Activated CD8-positive, alpha-beta memory T cell treated with anti-CD3 and anti-CD28 coated beads for 36 hours (primary cell): Measurements from ENCODE around the gene TAF10. TPM values are rescaled to one million over a fixed set of nuclear protein-coding genes. Genes with fewer than 3 reads are reported as not detected.

Source experiments
- CTCF ChIA-PET: fragments of 350-600 bp; sonication (Branson Sonifier 250); formaldehyde crosslinking; loops from one replicate; lab custom pipeline; 2021; ENCODE audit warnings: antibody characterized with exemption; lab: Charles Lee
- POLR2A ChIA-PET: fragments of 350-600 bp; sonication (Branson Sonifier 250); formaldehyde crosslinking; loops from one replicate; lab custom pipeline; 2021; ENCODE audit warnings: antibody characterized with exemption; lab: Charles Lee
- total RNA-seq, 2 experiments: library from RNA; stranded (reverse); gene quantifications; one replicate each; pipeline ENCODE4 v1.2.3, GENCODE V29; 2021

Gene TAF10
- total RNA-seq, 2 experiments from 2014 or later: 163 to 176 TPM

GRCh38 chr11:6646918-6647679, 35.1 kb upstream of the TAF10 start:
- POLR2A ChIA-PET: interaction anchor here (1.5 to 1.9 kb wide), 2 partner anchors 28 to 36 kb away, joined by 6 to 21 read pairs; partner anchors contain the start of genes TAF10 and TPP1
- CTCF ChIA-PET: interaction anchor here (1.0 to 2.1 kb wide), 7 partner anchors 11 to 204 kb away, joined by 3 to 5 read pairs (median 3); no protein-coding TSS in a partner anchor

- POLR2A ChIA-PET: interaction anchor here (1.5 to 1.9 kb wide), 2 partner anchors 28 to 35 kb away, joined by 6 to 21 read pairs; partner anchors contain the start of genes TAF10 and TPP1
- CTCF ChIA-PET: interaction anchor here (1.0 to 1.5 kb wide), 5 partner anchors 12 to 203 kb away, joined by 3 read pairs; no protein-coding TSS in a partner anchor
Measured at GRCh38 chr11:6646576-6646917, 34.5 kb upstream of the TAF10 start.

- ChIA-PET CTCF (interaction anchor here (1.0 to 1.5 kb wide), 4 partner anchors 13 to 203 kb away, joined by 3 read pairs; no protein-coding TSS in a partner anchor), POLR2A (interaction anchor here (1.9 kb wide), 1 partner anchor 27 kb away, joined by 21 read pairs; the partner anchor contains the start of gene TPP1)
Measured at GRCh38 chr11:6646071-6646470, 34.1 kb upstream of the TAF10 start.

GRCh38 chr11:6642957-6643356, 30.9 kb upstream of the TAF10 start:
- POLR2A ChIA-PET: no interaction called here
- CTCF ChIA-PET: no interaction called here

GRCh38 chr11:6640985-6641701, 29.1 kb upstream of the TAF10 start:
- ChIA-PET POLR2A (no interaction called here), CTCF (interaction anchor here (0.8 kb wide), 1 partner anchor 11 kb away, joined by 3 read pairs; no protein-coding TSS in a partner anchor)

- ChIA-PET CTCF (interaction anchor here (0.8 to 1.6 kb wide), 3 partner anchors 12 to 43 kb away, joined by 3 to 5 read pairs (median 4); partner anchors contain the start of gene MRPL17), POLR2A (no interaction called here)
Measured at GRCh38 chr11:6640036-6640984, 28.3 kb upstream of the TAF10 start.

GRCh38 chr11:6638429-6638828, 26.4 kb upstream of the TAF10 start:
- ChIA-PET CTCF (interaction anchor here (0.8 to 1.6 kb wide), 2 partner anchors 44 to 107 kb away, joined by 3 to 5 read pairs; partner anchors contain the start of gene MRPL17), POLR2A (no interaction called here)

- ChIA-PET CTCF (no interaction called here), POLR2A (no interaction called here)
Measured at GRCh38 chr11:6637871-6638270, 25.9 kb upstream of the TAF10 start.

GRCh38 chr11:6636480-6636879, 24.5 kb upstream of the TAF10 start:
- ChIA-PET POLR2A (no interaction called here), CTCF (interaction anchor here (1.3 kb wide), 1 partner anchor 11 kb away, joined by 3 read pairs; no protein-coding TSS in a partner anchor)

- CTCF ChIA-PET: interaction anchor here (0.7 to 1.3 kb wide), 3 partner anchors 11 to 48 kb away, joined by 3 read pairs; partner anchors contain the start of gene MRPL17
Measured at GRCh38 chr11:6635082-6635932, 23.3 kb upstream of the TAF10 start.

GRCh38 chr11:6634534-6634933, 22.5 kb upstream of the TAF10 start:
- CTCF ChIA-PET: no interaction called here
- POLR2A ChIA-PET: interaction anchor here (0.6 kb wide), 1 partner anchor 17 kb away, joined by 4 read pairs; no protein-coding TSS in a partner anchor

More at GRCh38 chr11:6635082-6635932, 23.3 kb upstream of the TAF10 start:
- POLR2A ChIA-PET: no interaction called here

- CTCF ChIA-PET: no interaction called here
- POLR2A ChIA-PET: interaction anchor here (0.6 kb wide), 1 partner anchor 17 kb away, joined by 4 read pairs; no protein-coding TSS in a partner anchor
Measured at GRCh38 chr11:6633422-6634408, 21.7 kb upstream of the TAF10 start.

GRCh38 chr11:6632116-6633073, 20.4 kb upstream of the TAF10 start:
- ChIA-PET POLR2A (no interaction called here), CTCF (interaction anchor here (1.2 to 1.4 kb wide), 2 partner anchors 13 to 51 kb away, joined by 3 read pairs; partner anchors contain the start of genes MRPL17 and TPP1)

- POLR2A ChIA-PET: interaction anchor here (1.0 kb wide), 1 partner anchor 12 kb away, joined by 3 read pairs; the partner anchor contains the start of gene TPP1
- CTCF ChIA-PET: interaction anchor here (0.8 to 1.2 kb wide), 2 partner anchors 12 to 13 kb away, joined by 3 read pairs; partner anchors contain the start of gene TPP1
Measured at GRCh38 chr11:6631361-6631890, 19.4 kb upstream of the TAF10 start.
